H1 (cell line): ENCODE data around the gene POLR2L. TPM values are rescaled to one million over a fixed set of nuclear protein-coding genes. Genes with fewer than 3 reads are reported as not detected.

Source experiments
- CTCF ChIA-PET: fragments of 300-600 bp; sonication (Branson Sonifier 250); formaldehyde crosslinking; loops from one replicate; lab custom pipeline; 2021; ENCODE audit not compliant: partially characterized antibody; lab: Charles Lee
- POLR2A ChIA-PET: fragments of 300-600 bp; sonication (Branson Sonifier 250); formaldehyde crosslinking; loops from one replicate; lab custom pipeline; 2021; ENCODE audit warnings: inconsistent platforms; ENCODE audit not compliant: partially characterized antibody; lab: Charles Lee
- DNase-seq, 2 experiments: peaks; one replicate each; pipeline versions ENCODE4 v3.0.0 to v3.0.0-alpha.2; 2010 to 2022; ENCODE audit warnings: low spot score in 2 of 2, low read depth in 1 of 2, mixed read lengths in 1 of 2
- FAIRE-seq: peaks from 2 replicates; lab custom pipeline; 2011; peaks lifted over from hg19 to GRCh38; lab: Jason Lieb, UNC
- H2AFZ ChIP-seq: 2 replicates; pipeline ENCODE4 v1.8.1; 2012; ENCODE audit warnings: low read length, inconsistent platforms
- H2AK5ac ChIP-seq: 2 replicates; pipeline ENCODE4 v1.6.1; 2013; ENCODE audit warnings: low read depth, low read length
- H2BK120ac ChIP-seq: replicated peaks from 2 replicates; pipeline ENCODE3; 2013; ENCODE audit warnings: low read depth, low read length, inconsistent platforms
- H2BK12ac ChIP-seq: 2 replicates; pipeline ENCODE4 v1.6.1; 2013; ENCODE audit warnings: low read depth, low read length
- H2BK15ac ChIP-seq: 2 replicates; pipeline ENCODE4 v1.6.1; 2013; ENCODE audit warnings: low read length
- H2BK20ac ChIP-seq: 2 replicates; pipeline ENCODE4 v1.6.1; 2013; ENCODE audit warnings: low read length
- H2BK5ac ChIP-seq: 2 replicates; pipeline ENCODE4 v1.6.1; 2013; ENCODE audit warnings: low read depth, low read length
- H3K14ac ChIP-seq: 2 replicates; pipeline ENCODE4 v1.6.1; 2013; ENCODE audit warnings: inconsistent platforms; ENCODE audit not compliant: insufficient read length
- H3K18ac ChIP-seq: 2 replicates; pipeline ENCODE4 v1.6.1; 2013; ENCODE audit warnings: low read length; ENCODE audit errors: extremely low read depth
- H3K23ac ChIP-seq: 2 replicates; pipeline ENCODE4 v1.6.1; 2013; ENCODE audit warnings: inconsistent platforms; ENCODE audit not compliant: insufficient read length
- H3K23me2 ChIP-seq: 2 replicates; pipeline ENCODE4 v1.6.1; 2013; ENCODE audit warnings: low read depth, low read length
- H3K27ac ChIP-seq: 2 replicates; pipeline ENCODE4 v1.6.1; 2011; ENCODE audit warnings: low read depth, low read length, inconsistent platforms
- H3K27me3 ChIP-seq, 4 experiments: replicated peaks in 1 of 4; 1 replicate in 1 of 4; 2 replicates in 3 of 4; pipeline versions ENCODE4 v1.6.1 to v1.8.1; 2011 to 2013; ENCODE audit warnings: low read length in 3 of 4, mild to moderate bottlenecking in 3 of 4, inconsistent platforms in 2 of 4, mixed read lengths in 2 of 4, moderate library complexity in 1 of 4; ENCODE audit not compliant: control insufficient read depth in 3 of 4, insufficient read depth in 3 of 4; ENCODE audit errors: extremely low read depth in 1 of 4
- H3K36me3 ChIP-seq, 4 experiments: 2 replicates each; pipeline versions ENCODE4 v1.6.1 to v1.8.1; 2011 to 2013; ENCODE audit warnings: mild to moderate bottlenecking in 4 of 4, low read length in 3 of 4, moderate library complexity in 2 of 4, control low read depth in 1 of 4, inconsistent platforms in 1 of 4; ENCODE audit not compliant: insufficient read depth in 4 of 4, control insufficient read depth in 2 of 4
- H3K4ac ChIP-seq: replicated peaks from 2 replicates; pipeline ENCODE3; 2013; ENCODE audit warnings: low read length, low read depth, mixed read lengths, inconsistent platforms; ENCODE audit not compliant: insufficient read length
- H3K4me1 ChIP-seq, 4 experiments: replicated peaks in 1 of 4; 1 replicate in 1 of 4; 2 replicates in 3 of 4; pipeline versions ENCODE4 v1.6.1 to v1.8.1; 2011 to 2013; ENCODE audit warnings: low read length in 3 of 4, inconsistent platforms in 2 of 4, mixed read lengths in 1 of 4; ENCODE audit not compliant: insufficient read depth in 4 of 4, control insufficient read depth in 3 of 4
- H3K4me2 ChIP-seq, 2 experiments: 2 replicates each; pipeline versions ENCODE4 v1.6.1 to v1.8.1; 2011 to 2013; ENCODE audit warnings: low read depth in 2 of 2, low read length in 2 of 2, control low read depth in 1 of 2, inconsistent platforms in 1 of 2, mild to moderate bottlenecking in 1 of 2; ENCODE audit not compliant: insufficient read depth in 1 of 2
- H3K4me3 ChIP-seq, 4 experiments: fragments of 200-600, 300-600 bp in 1 of 4; sonication (generic), shearing (Covaris generic), sonication (Bioruptor Twin) in 1 of 4; 2 replicates each; pipeline versions ENCODE4 v1.5.1 to v1.8.1; 2011 to 2016; ENCODE audit warnings: low read length in 4 of 4, low read depth in 3 of 4, control low read depth in 2 of 4, inconsistent platforms in 2 of 4, mild to moderate bottlenecking in 2 of 4, mixed read lengths in 1 of 4, moderate library complexity in 1 of 4; ENCODE audit not compliant: insufficient read depth in 2 of 4; ENCODE audit errors: extremely low read depth in 1 of 4
- H3K56ac ChIP-seq: replicated peaks from 2 replicates; pipeline ENCODE3; 2013; ENCODE audit warnings: low read depth, mild to moderate bottlenecking, mixed read lengths, low read length, inconsistent platforms; ENCODE audit not compliant: insufficient read length
- H3K79me1 ChIP-seq: 2 replicates; pipeline ENCODE4 v1.6.1; 2013; ENCODE audit warnings: low read depth, low read length, control low read depth
- H3K79me2 ChIP-seq, 2 experiments: 2 replicates each; pipeline versions ENCODE4 v1.6.1 to v1.8.1; 2012 to 2013; ENCODE audit warnings: low read length in 2 of 2, mild to moderate bottlenecking in 2 of 2, inconsistent platforms in 1 of 2; ENCODE audit not compliant: insufficient read depth in 2 of 2, control insufficient read depth in 1 of 2
- H3K9ac ChIP-seq, 4 experiments: replicated peaks in 1 of 4; 1 replicate in 1 of 4; 2 replicates in 3 of 4; pipeline versions ENCODE4 v1.6.1 to v1.8.1; 2011 to 2013; ENCODE audit warnings: low read depth in 3 of 4, low read length in 3 of 4, control low read depth in 2 of 4, mild to moderate bottlenecking in 2 of 4, moderate library complexity in 2 of 4, inconsistent platforms in 1 of 4; ENCODE audit errors: extremely low read depth in 1 of 4
- H3K9me3 ChIP-seq, 2 experiments: 2 replicates each; pipeline versions ENCODE4 v1.6.1 to v1.8.1; 2012 to 2013; ENCODE audit warnings: mild to moderate bottlenecking in 2 of 2, moderate library complexity in 2 of 2, control low read depth in 1 of 2, inconsistent platforms in 1 of 2, low read depth in 1 of 2, low read length in 1 of 2, mixed read lengths in 1 of 2; ENCODE audit not compliant: insufficient read depth in 2 of 2
- H4K20me1 ChIP-seq, 2 experiments: replicated peaks in 1 of 2; 2 replicates each; pipeline versions ENCODE3 to v1.8.1; 2011 to 2013; ENCODE audit warnings: inconsistent platforms in 2 of 2, low read length in 2 of 2, mild to moderate bottlenecking in 1 of 2; ENCODE audit not compliant: insufficient read depth in 2 of 2, control insufficient read depth in 1 of 2
- H4K5ac ChIP-seq: 2 replicates; pipeline ENCODE4 v1.6.1; 2013; ENCODE audit warnings: low read length, low read depth, mixed read lengths, inconsistent platforms; ENCODE audit not compliant: insufficient read length
- H4K8ac ChIP-seq: 2 replicates; pipeline ENCODE4 v1.8.0; 2013; ENCODE audit warnings: mild to moderate bottlenecking, moderate library complexity, low read length, inconsistent platforms; ENCODE audit not compliant: insufficient read depth; ENCODE audit errors: extremely low read depth
- H4K91ac ChIP-seq: replicated peaks from 2 replicates; pipeline ENCODE3; 2013; ENCODE audit warnings: low read length, mixed read lengths, inconsistent platforms; ENCODE audit not compliant: insufficient read length
- CEBPB ChIP-seq: IDR thresholded peaks from 2 replicates; pipeline ENCODE4 v1.6.1; 2012; ENCODE audit warnings: low read depth, low read length
- CTBP2 ChIP-seq: IDR thresholded peaks from 2 replicates; pipeline ENCODE4 v1.7.0; 2011; ENCODE audit warnings: borderline replicate concordance, mild to moderate bottlenecking, moderate library complexity, mixed read lengths, low read length; ENCODE audit not compliant: insufficient read depth, insufficient read length
- EZH2 ChIP-seq: fragments of 200-600 bp; sonication (generic); IDR thresholded peaks from 2 replicates; pipeline ENCODE4 v1.7.1; 2012; ENCODE audit warnings: low read depth, mild to moderate bottlenecking, moderate library complexity, low read length, inconsistent platforms; ENCODE audit not compliant: severe bottlenecking
- GABPA ChIP-seq: IDR thresholded peaks from 2 replicates; pipeline ENCODE4 v1.6.1; 2011; ENCODE audit warnings: mild to moderate bottlenecking, low read length, moderate library complexity, borderline replicate concordance; ENCODE audit not compliant: insufficient read depth
- KDM4A ChIP-seq: IDR thresholded peaks from one replicate; pipeline ENCODE4 v1.7.1; 2012; ENCODE audit warnings: low read depth, mild to moderate bottlenecking, moderate library complexity, low read length, inconsistent platforms; ENCODE audit not compliant: severe bottlenecking
- KDM5A ChIP-seq: fragments of 200-600 bp; IDR thresholded peaks from 2 replicates; pipeline ENCODE4 v1.7.1; 2012; ENCODE audit warnings: mild to moderate bottlenecking, low read length, inconsistent platforms, mixed read lengths
- POU5F1 ChIP-seq: IDR thresholded peaks from 2 replicates; pipeline ENCODE4 v1.6.1; 2011; ENCODE audit warnings: low read depth, mild to moderate bottlenecking, low read length, moderate library complexity
- RAD21 ChIP-seq, 2 experiments: IDR thresholded peaks in 1 of 2; conservative IDR thresholded peaks in 1 of 2; 2 replicates each; pipeline ENCODE4 v1.6.1; 2011; ENCODE audit warnings: low read depth in 2 of 2, low read length in 2 of 2, improper control_type of control experiment in 1 of 2, inconsistent platforms in 1 of 2, mild to moderate bottlenecking in 1 of 2, moderate library complexity in 1 of 2
- SAP30 ChIP-seq: fragments of 300-600 bp; sonication (generic); IDR thresholded peaks from 2 replicates; pipeline ENCODE4 v1.7.1; 2012; ENCODE audit warnings: low read length, moderate library complexity, mild to moderate bottlenecking, inconsistent platforms; ENCODE audit not compliant: insufficient read depth, insufficient replicate concordance
- SIN3A ChIP-seq, 2 experiments: IDR thresholded peaks in 1 of 2; conservative IDR thresholded peaks in 1 of 2; 2 replicates each; pipeline ENCODE4 v1.6.1; 2011 to 2012; ENCODE audit warnings: low read length in 2 of 2, improper control_type of control experiment in 1 of 2, low read depth in 1 of 2, mild to moderate bottlenecking in 1 of 2
- SP1 ChIP-seq: IDR thresholded peaks from 2 replicates; pipeline ENCODE4 v1.6.1; 2011; ENCODE audit warnings: low read depth, low read length
- SP2 ChIP-seq: IDR thresholded peaks from 2 replicates; pipeline ENCODE4 v1.6.1; 2012; ENCODE audit warnings: mild to moderate bottlenecking, low read length, inconsistent platforms
- TBP ChIP-seq: IDR thresholded peaks from 2 replicates; pipeline ENCODE4 v1.6.1; 2011; ENCODE audit warnings: low read depth, low read length, improper control_type of control experiment
- WGBS, 2 experiments: shearing (Covaris generic) in 1 of 2; methylation state at CpG; one replicate each; pipeline versions ENCODE4 v1.1.6 to v1.1.7; 2013 to 2015; ENCODE audit warnings: low lambda C conversion rate in 2 of 2, mixed read lengths in 2 of 2, inconsistent platforms in 1 of 2, low coverage in 1 of 2, missing lambda C conversion rate in 1 of 2; ENCODE audit not compliant: insufficient replicate concordance in 2 of 2, insufficient coverage in 1 of 2, insufficient read length in 1 of 2; ENCODE audit errors: extremely low coverage in 1 of 2, missing lambda C conversion rate in 1 of 2; 5-methylcytosine and 5-hydroxymethylcytosine counted together
- polyA plus RNA-seq, 7 experiments: library from polyadenylated mRNA; depleted of rRNA in 3 of 7; stranded (reverse) in 5 of 7; unstranded in 2 of 7; fragments of >200 nt in 5 of 7; fragments of 200-250 nt in 2 of 7; gene quantifications; 1 replicate in 5 of 7; 2 replicates in 1 of 7; 4 replicates in 1 of 7; pipeline versions ENCODE4 v1.2.1 to v1.2.3, GENCODE V29; 2011 to 2013; ENCODE audit warnings: missing spikeins in 2 of 7, mixed read lengths in 2 of 7
- total RNA-seq: library from RNA; stranded (reverse); fragmentation: NEBNext Ultra II Directional; extraction: Animal tissue kit (Norgen Biotek cat#: 25700); gene quantifications from 2 replicates; pipeline ENCODE4 v1.2.1, GENCODE V29; 2021

POLR2L gene
- total and polyA plus RNA-seq, 2 of the 8 experiments (the other 6 are each of a cell fraction or from before 2014, with no cell fraction given), result 140 to 151 TPM

GRCh38 chr11:826836-827145 lies 15.5 kb downstream of the POLR2L start:
- Histone ChIP-seq H3K4me3 (peak overlapping the region; percentile 42 to 63 (median 58)), H2BK15ac (no peak overlapping the region), H3K79me1 (no peaks in the 10 kb centered on the region; the same call in 1 of the 2 replicates), H4K8ac (peak overlapping the region; percentile 86), H4K5ac (no peak overlapping the region), H3K56ac (no peak overlapping the region), H2AFZ (no peak overlapping the region), H3K14ac (no peak overlapping the region), H2BK20ac (no peak overlapping the region), H2BK120ac (no peak overlapping the region), H2BK12ac (no peak overlapping the region), H3K36me3 (peaks cover 0 to 10% (median 1%) of the 10 kb centered on the region in 4 experiments; a peak in 1 of 8 replicates), H3K27ac (no peak overlapping the region), H3K9ac (peak overlapping the region in 3 of 4 experiments; percentile 40 to 54 (median 50); a peak in 3 of 7 replicates), H3K9me3 (no peaks in the 10 kb centered on the region), H4K91ac (no peak overlapping the region), H3K23me2 (peaks cover 26% of the 10 kb centered on the region), H3K18ac (no peak overlapping the region), H3K4me2 (peak overlapping the region; percentile 84 to 99), H3K4ac (no peak overlapping the region), H3K79me2 (no peaks in the 10 kb centered on the region), H4K20me1 (peaks cover 2 to 6% of the 10 kb centered on the region in 2 experiments), H2BK5ac (no peak overlapping the region), H3K23ac (no peak overlapping the region), H2AK5ac (no peak overlapping the region), H3K27me3 (peaks cover 6 to 36% (median 25%) of the 10 kb centered on the region in 4 experiments), H3K4me1 (peaks cover 0 to 39% (median 34%) of the 10 kb centered on the region in 4 experiments; a peak in 6 of 7 replicates)
- DNase-seq, result no peak
- ChIA-PET POLR2A (interaction anchor here (40.4 to 53.0 kb wide), 2 partner anchors 3 to 16 kb away, joined by 1917 read pairs; partner anchors contain the start of genes CD151, CEND1, CRACR2B and PIDD1), CTCF (no interaction called here)
- 8% methylated on average over 11 of the region's 22 CpGs; no CpG with 5 or more reads in 1 of the 2 experiments for WGBS, 2 experiments
- FAIRE-seq, result no peak
- TF ChIP-seq GABPA (no peak), SAP30 (no peak), EZH2 (no peak), RAD21 (IDR thresholded peaks at IDR 0.05 in 1 of 2, conservative IDR thresholded peaks at IDR 0.05 in 1 of 2; ENCODE audit: low read depth in 2 of 2, low read length in 2 of 2) (0 out of 4 replicates have a peak, but pooled peaks of 1 of the 2 experiments have one; percentile 4), KDM4A (no peak), SIN3A (conservative IDR thresholded peaks at IDR 0.05 in 1 of 2, IDR thresholded peaks at IDR 0.05 in 1 of 2; ENCODE audit: low read depth in 1 of 2, low read length in 2 of 2) (no peak), SP2 (no peak), CTBP2 (no peak), TBP (no peak), SP1 (no peak), CEBPB (0 out of 2 replicates have a peak, but pooled peaks have one; percentile 26), POU5F1 (no peak), KDM5A (no peak)
